Epithelial cell of proximal tubule (primary cell): Measurements from ENCODE around the gene KL. TPM values are rescaled to one million over a fixed set of nuclear protein-coding genes. Genes with fewer than 3 reads are reported as not detected.

Experiments
- DNase-seq: peaks from one replicate; pipeline ENCODE4 v3.0.0-alpha.2; 2011; ENCODE audit warnings: low read depth
- H3K4me3 ChIP-seq: 2 replicates; pipeline ENCODE4 v1.5.1; 2011; ENCODE audit warnings: low read depth, mild to moderate bottlenecking, low read length
- CTCF ChIP-seq: conservative IDR thresholded peaks from 2 replicates; pipeline ENCODE4 v1.5.1; 2012; ENCODE audit warnings: low read depth, mild to moderate bottlenecking, low read length
- total RNA-seq: library from RNA; depleted of rRNA; stranded (reverse); fragments of >200 nt; gene quantifications from 2 replicates; pipeline ENCODE4 v1.2.3, GENCODE V29; 2015

KL gene
- total RNA-seq, 1 donor from 2014 or later, result 1.4 TPM

GRCh38 chr13:32976912-32977311 is 39.3 kb upstream of the KL start:
- DNase-seq, result no peak
- no peak for TF ChIP-seq CTCF
- no peak overlapping the region for H3K4me3 ChIP-seq

GRCh38 chr13:32977321-32977720 is 38.9 kb upstream of the KL start:
- no peak overlapping the region for H3K4me3 ChIP-seq
- TF ChIP-seq CTCF, result no peak
- DNase-seq, result no peak

GRCh38 chr13:32978278-32978677 is 37.9 kb upstream of the KL start:
- DNase-seq, result no peak
- H3K4me3 ChIP-seq, result no peak overlapping the region
- TF ChIP-seq CTCF, result no peak

- TF ChIP-seq CTCF, result no peak
- no peak overlapping the region for H3K4me3 ChIP-seq
- no peak for DNase-seq
Observed at GRCh38 chr13:32983058-32983457, 33.2 kb upstream of the KL start.

GRCh38 chr13:32984857-32985626 is 31.2 kb upstream of the KL start:
- no peak overlapping the region for H3K4me3 ChIP-seq
- no peak for TF ChIP-seq CTCF
- no peak for DNase-seq

GRCh38 chr13:32986552-32986951 is 29.7 kb upstream of the KL start:
- no peak for DNase-seq
- H3K4me3 ChIP-seq, result no peak overlapping the region
- TF ChIP-seq CTCF, result no peak

- no peak overlapping the region for H3K4me3 ChIP-seq
- no peak for TF ChIP-seq CTCF
- DNase-seq, result no peak
Observed at GRCh38 chr13:32987462-32987861, 28.8 kb upstream of the KL start.
